Measurements from ENCODE around the gene CELSR1.
"Not testable (repeated sequence)": the region's sequence is repeated elsewhere in the genome, so short reads cannot be mapped to it uniquely, and the experiment has no call there.

CELSR1 gene

GRCh38 chr22:46331496-46331895 is 205.9 kb downstream of the CELSR1 start:
- TF ChIP-seq GATA1 (IDR thresholded peaks at IDR 0.05; ENCODE audit: low read depth, low read length) (no peak), POLR2A (IDR thresholded peaks at IDR 0.05; ENCODE audit: low read length) (no peak)
- DNase-seq, result no peak

GRCh38 chr22:46330426-46330825 is 207.0 kb downstream of the CELSR1 start:
- no peak for TF ChIP-seq GATA1 (IDR thresholded peaks at IDR 0.05; ENCODE audit: low read depth, low read length)
- TF ChIP-seq POLR2A (IDR thresholded peaks at IDR 0.05; ENCODE audit: low read length), result no peak
- DNase-seq, result no peak

GRCh38 chr22:46329616-46330015 is 207.8 kb downstream of the CELSR1 start:
- no peak for DNase-seq
- TF ChIP-seq POLR2A (IDR thresholded peaks at IDR 0.05; ENCODE audit: low read length) (no peak), GATA1 (IDR thresholded peaks at IDR 0.05; ENCODE audit: low read depth, low read length) (no peak)

DNA sequence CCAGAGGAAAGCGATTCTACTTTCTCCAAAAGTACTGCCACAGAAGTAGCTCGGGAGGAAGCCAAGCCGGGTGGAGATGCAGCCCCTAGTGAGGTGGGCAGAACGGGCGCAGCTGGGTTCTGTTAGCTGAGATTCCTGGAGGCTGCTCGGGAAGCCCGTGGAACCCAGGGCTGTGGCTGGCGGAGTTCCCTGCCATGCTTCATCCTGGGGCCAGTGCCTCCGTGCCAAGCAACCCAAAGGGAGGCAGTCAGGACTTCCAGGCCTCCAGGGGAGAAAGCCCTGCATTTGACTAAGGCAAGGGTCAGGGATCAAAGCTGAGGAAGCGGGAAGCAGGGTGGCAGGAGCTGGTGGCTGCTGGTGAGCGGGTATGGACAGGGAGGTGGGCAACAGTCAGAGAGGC is 208.6 kb downstream of the CELSR1 start:
- TF ChIP-seq GATA1 (IDR thresholded peaks at IDR 0.05; ENCODE audit: low read depth, low read length), result no peak
- TF ChIP-seq POLR2A (IDR thresholded peaks at IDR 0.05; ENCODE audit: low read length), result no peak
- DNase-seq, result no peak

DNA sequence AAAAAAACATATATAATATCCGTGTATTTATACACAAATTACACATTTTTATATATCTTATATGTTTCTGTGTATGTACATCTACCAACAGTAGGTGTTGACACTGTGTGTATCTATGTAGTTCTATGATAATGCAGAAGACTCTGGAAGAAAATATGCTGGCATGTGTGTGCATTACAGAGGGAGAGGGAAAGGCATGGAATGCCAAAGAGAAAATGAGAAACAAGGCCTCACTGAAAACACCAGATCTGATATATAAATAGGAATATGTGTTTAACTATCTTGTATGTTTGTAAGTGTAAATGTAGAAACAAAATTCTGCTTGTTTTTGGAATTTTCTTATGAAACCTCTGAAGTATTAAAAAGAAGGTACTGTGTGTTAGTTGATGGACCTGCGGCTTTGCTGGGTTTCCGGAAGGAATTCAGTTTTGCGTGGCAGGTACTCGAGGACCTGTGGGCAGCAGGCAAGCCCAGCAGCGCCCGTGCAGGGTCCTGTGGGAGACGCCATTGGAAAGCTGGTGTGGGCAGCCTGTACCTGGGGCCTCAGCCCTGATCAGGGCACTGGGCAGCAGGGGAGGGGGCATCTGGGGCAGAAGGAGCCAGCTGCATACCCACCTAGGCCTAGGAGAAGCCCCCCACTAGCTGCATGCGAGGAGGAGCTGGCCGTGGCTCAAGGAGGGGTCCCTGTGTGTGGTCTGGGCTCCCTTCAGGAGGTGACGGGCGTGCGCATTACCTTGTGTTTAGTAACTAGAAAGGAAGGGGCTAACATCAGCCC is 209.5 kb downstream of the CELSR1 start:
- DNase-seq, result no peak
- TF ChIP-seq POLR2A (IDR thresholded peaks at IDR 0.05; ENCODE audit: low read length), result no peak
- no peak for TF ChIP-seq GATA1 (IDR thresholded peaks at IDR 0.05; ENCODE audit: low read depth, low read length)

GRCh38 chr22:46326066-46326680 is 211.2 kb downstream of the CELSR1 start:
- no peak for DNase-seq
- TF ChIP-seq POLR2A (IDR thresholded peaks at IDR 0.05; ENCODE audit: low read length), result no peak
- no peak for TF ChIP-seq GATA1 (IDR thresholded peaks at IDR 0.05; ENCODE audit: low read depth, low read length)

GRCh38 chr22:46323162-46323561 is 214.3 kb downstream of the CELSR1 start:
- DNase-seq, result no peak
- no peak for TF ChIP-seq POLR2A (IDR thresholded peaks at IDR 0.05; ENCODE audit: low read length)
- TF ChIP-seq GATA1 (IDR thresholded peaks at IDR 0.05; ENCODE audit: low read depth, low read length), result no peak

- DNase-seq, result no peak
- TF ChIP-seq POLR2A (IDR thresholded peaks at IDR 0.05; ENCODE audit: low read length) (no peak), GATA1 (IDR thresholded peaks at IDR 0.05; ENCODE audit: low read depth, low read length) (no peak)
Observed at GRCh38 chr22:46322711-46323110, 214.7 kb downstream of the CELSR1 start.

- no peak for DNase-seq
- no peak for TF ChIP-seq POLR2A (IDR thresholded peaks at IDR 0.05; ENCODE audit: low read length)
- TF ChIP-seq GATA1 (IDR thresholded peaks at IDR 0.05; ENCODE audit: low read depth, low read length), result no peak
Observed at GRCh38 chr22:46320716-46321386, 216.6 kb downstream of the CELSR1 start.

- DNase-seq, result no peak
- TF ChIP-seq POLR2A (IDR thresholded peaks at IDR 0.05; ENCODE audit: low read length) (no peak), GATA1 (IDR thresholded peaks at IDR 0.05; ENCODE audit: low read depth, low read length) (no peak)
Observed at GRCh38 chr22:46320166-46320710, 217.2 kb downstream of the CELSR1 start.

DNA sequence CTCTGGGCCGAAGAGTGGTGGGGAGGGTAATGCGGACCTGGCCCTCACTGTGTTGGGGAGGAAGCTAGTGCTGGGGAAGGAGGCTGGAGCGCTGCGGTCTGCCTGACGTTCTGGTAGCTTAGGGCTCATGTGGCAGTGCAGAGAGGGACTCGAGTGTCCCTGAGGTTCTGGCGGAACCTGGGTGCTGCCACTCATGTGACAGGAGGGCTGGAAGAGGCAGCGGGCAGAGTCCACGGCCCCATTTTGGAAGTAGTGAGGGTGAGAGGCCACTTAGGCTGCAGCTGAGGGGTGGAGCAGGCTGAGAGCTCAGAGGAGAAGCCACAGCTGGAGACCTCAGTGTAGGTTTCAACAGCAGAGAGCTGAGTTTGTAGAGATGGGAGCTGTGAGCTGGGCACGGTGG is 218.1 kb downstream of the CELSR1 start:
- no peak for DNase-seq
- TF ChIP-seq POLR2A (IDR thresholded peaks at IDR 0.05; ENCODE audit: low read length), result no peak
- TF ChIP-seq GATA1 (IDR thresholded peaks at IDR 0.05; ENCODE audit: low read depth, low read length), result no peak

DNA sequence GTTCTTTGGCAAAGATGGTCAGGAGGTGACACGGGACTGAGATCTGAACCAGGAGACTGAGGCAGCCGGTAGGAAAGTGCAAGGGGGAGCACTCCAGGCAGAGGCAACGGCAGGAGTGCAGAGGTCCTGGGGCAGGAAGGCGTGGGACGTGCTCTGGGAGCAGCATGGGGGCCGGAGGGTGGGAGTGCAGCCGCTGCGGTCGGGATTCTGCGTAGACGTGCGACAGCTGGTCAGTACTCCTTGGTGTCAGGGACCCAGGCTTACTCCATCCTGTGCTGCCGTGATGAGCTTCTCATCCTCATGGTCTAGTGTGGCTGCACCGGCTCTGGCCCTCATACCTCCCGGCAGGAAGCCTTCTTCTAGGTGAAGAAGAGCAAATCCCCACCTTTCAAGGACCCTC is 218.8 kb downstream of the CELSR1 start:
- no peak for DNase-seq
- TF ChIP-seq GATA1 (IDR thresholded peaks at IDR 0.05; ENCODE audit: low read depth, low read length) (no peak), POLR2A (IDR thresholded peaks at IDR 0.05; ENCODE audit: low read length) (no peak)

GRCh38 chr22:46317646-46318045 is 219.8 kb downstream of the CELSR1 start:
- TF ChIP-seq POLR2A (IDR thresholded peaks at IDR 0.05; ENCODE audit: low read length) (no peak), GATA1 (IDR thresholded peaks at IDR 0.05; ENCODE audit: low read depth, low read length) (no peak)
- DNase-seq, result no peak

DNA sequence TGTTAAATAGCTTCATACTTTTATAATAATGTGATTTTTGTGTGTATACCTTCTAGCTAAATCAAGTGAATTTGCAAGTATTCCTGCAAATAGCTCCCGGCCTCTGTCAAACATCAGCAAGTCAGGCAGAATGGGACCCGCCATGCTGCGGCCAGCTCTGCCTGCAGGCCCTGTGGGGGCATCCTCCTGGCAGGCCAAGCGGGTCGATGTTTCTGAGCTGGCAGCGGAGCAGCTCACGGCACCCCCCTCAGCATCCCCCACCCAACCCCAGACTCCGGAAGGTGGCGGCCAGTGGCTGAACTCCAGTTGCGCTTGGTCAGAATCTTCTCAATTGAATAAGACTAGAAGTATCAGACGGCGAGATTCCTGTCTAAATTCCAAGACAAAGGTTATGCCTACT is 221.4 kb downstream of the CELSR1 start:
- TF ChIP-seq POLR2A (IDR thresholded peaks at IDR 0.05; ENCODE audit: low read length), result no peak
- no peak for TF ChIP-seq GATA1 (IDR thresholded peaks at IDR 0.05; ENCODE audit: low read depth, low read length)
- DNase-seq, result no peak

- DNase-seq, result not testable (repeated sequence)
Observed at GRCh38 chr22:46312848-46313247, 224.6 kb downstream of the CELSR1 start.

Measured in erythroblast (primary cell).